ENCODE results near the gene FOXP1. TPM values are rescaled to one million over a fixed set of nuclear protein-coding genes. Genes with fewer than 3 reads are reported as not detected.
A peak's percentile ranks its signal among the peaks of the same experiment; 100 is the strongest.

The FOXP1 gene
- total RNA-seq, 1 donor from 2014 or later: 56.7 TPM

- no peak for DNase-seq (ENCODE audit: low read depth in 2 of 2)
Measured at GRCh38 chr3:71191031-71191482, 392.5 kb downstream of the FOXP1 start.

- no peak for DNase-seq (ENCODE audit: low read depth in 2 of 2)
Measured at GRCh38 chr3:71189480-71189879, 394.0 kb downstream of the FOXP1 start.

DNA sequence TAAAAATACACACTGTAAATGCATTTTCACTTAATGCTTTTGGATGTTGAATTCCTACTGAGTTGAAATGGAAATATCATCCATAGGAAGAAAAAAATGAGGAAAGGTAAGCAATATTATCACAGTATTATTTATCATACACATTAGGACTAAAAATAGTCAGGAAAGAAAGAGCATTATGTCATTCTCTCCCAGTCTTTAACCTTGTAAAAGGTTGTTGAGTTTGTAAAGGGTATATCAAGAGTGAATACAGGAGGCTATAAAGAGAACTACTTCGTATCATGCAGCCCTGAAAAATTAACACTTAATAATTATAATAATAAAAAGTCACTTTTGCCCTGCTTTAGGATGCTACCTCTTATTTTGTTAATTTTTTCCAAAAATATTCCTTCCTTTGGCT, 395.8 kb downstream of the FOXP1 start:
- DNase-seq (ENCODE audit: low read depth in 2 of 2): no peak

DNA sequence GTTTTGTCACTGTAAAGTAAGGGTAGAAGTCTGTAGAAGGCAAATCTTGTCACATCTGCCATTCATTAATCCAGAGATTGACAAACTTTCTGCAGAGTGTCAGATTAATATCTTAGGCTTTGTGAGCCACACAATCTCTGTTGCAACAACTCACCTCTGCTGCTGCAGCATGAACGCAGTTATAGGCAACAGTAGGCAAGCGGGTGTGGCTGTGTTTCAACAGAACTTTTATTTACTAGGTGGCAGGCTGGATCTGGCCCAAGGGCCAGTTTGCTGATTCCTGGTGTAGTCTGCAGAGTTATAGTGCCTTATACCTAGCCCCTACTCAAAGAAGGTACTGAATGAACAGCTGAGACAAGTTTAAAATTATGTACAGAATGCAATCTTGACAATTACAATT, 396.7 kb downstream of the FOXP1 start:
- no peak for DNase-seq (ENCODE audit: low read depth in 2 of 2)

DNA sequence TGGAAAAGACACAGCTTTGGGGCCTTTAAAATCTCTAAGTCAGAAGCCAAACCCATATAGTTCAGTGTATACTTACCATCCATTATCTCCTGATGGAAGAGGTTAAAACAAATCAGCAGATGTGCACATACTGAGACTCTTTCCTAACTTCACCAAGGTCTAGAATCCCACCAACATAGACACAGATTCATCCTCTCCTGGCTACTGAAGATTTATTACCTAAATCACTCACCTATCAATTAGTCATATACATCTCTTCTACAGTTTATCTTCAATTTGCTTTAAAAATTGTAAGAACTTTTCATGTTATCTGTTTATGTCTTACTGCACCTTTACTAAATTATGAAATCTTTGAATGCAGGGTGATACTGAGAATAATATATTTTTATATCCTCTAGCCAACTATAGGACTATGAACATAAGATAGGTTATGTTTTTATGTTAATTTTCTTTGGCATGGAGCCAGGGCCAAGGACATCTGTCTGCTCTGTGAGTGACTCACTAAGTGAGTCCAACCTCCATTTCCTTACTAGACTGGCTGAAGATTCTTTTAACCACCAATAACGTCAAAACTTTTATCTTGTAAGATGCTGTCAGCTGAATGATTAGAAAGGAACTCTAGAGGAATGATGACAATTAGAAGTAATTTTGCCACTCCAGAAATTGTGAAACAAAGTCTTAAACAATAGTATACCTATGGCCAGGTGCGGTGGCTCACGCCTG, 397.6 kb downstream of the FOXP1 start:
- peak in 1 of 2 donors; percentile 83 for DNase-seq (ENCODE audit: low read depth in 2 of 2)

GRCh38 chr3:71184252-71184651, 399.3 kb downstream of the FOXP1 start:
- no peak for DNase-seq (ENCODE audit: low read depth in 2 of 2)

DNA sequence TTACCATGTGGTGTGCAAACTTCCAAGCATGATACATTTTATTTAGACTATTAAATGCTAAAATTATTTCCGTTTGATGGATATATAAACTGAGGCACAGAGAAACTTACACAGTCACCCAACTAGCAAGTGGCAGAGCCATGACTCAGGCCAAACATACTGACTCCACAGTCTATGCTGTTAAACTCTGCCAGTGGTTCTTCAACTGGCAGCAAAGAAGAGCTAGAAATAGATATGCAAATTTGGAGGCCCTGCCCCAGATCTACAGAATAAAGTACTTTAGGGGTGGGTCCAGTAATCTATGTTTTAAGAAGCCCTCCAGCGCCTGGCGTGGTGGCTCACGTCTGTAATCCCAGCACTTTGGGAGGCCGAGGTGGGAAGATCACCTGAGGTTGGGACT, 400.0 kb downstream of the FOXP1 start:
- DNase-seq (ENCODE audit: low read depth in 2 of 2): no peak

DNA sequence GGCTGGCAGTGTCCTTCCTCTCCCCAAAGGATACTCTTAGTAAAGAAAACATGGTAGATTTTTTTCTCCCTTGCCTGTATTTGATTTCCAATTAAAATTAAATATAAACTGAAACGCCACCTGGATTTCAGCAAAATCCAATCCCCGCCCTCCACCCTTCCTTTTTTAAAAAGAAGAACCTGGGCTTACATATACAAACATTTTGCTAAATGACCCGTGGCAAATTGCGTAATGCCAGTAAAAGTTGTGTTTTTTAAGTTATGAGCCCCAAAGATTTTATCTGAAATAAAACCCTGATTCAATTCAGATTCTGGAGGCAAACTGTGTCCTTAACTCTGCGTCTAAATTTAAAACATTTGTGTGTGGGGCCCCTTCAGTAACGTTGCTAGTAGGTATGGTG, 403.0 kb downstream of the FOXP1 start:
- no peak for DNase-seq (ENCODE audit: low read depth in 2 of 2)

DNA sequence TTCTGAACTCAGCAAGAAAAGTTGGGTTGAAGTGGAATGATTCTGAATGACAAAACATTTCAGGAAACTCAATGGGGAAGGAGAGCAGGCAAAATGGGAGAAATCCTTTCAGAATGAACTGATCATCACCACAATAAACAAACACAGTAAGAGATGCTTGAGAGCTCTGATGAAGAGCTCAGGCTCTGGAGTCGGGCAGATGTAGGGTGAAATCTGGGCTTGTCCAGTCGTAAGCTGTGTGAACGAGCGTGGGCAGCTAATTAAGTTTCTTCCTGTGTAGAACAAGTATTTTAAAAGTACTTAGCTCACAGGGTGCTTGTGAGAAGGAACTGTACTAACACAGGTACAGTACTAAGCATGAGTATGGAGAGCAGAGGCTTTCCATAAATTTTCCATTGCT, 406.2 kb downstream of the FOXP1 start:
- no peak for DNase-seq (ENCODE audit: low read depth in 2 of 2)

DNA sequence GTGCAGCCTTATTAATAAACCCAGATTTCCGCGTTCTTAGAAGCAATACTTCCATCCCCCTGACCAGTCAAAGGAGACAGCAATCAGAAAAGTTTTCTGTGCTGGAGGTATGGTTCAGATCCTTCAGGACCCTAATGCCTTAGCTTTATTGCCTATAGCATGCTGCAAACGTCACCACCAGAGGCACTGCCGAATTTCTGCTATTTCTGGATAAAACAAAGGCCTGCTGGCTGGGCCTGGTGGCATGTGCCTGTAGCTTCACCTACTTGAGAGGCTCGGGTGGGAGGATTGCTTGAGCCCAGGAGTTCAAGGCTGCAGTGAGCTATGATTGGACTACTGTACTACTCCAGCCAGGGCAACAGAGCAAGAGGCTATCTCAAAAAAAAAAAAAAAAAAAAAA, 407.2 kb downstream of the FOXP1 start:
- no peak for DNase-seq (ENCODE audit: low read depth in 2 of 2)

GRCh38 chr3:71175691-71176365, 407.7 kb downstream of the FOXP1 start:
- DNase-seq (ENCODE audit: low read depth in 2 of 2): no peak

DNA sequence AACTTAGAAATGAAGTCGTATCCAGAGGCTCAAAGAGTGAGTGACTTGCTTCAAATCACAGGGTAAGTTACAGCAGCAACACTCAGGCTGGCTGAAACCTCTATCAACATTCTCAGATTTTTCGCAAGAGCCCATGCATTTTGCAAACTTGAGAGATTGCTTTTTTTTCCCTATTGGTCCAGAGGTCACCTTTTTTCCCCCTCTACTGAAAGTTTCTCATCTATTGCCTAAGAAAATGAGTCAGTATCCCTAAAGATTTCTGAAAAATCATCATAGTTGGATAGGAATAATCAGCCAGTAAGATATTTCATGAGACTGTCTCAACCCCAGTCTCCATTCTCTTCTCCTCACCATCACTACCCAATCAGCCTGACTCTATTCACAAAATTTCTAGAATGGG, 410.6 kb downstream of the FOXP1 start:
- no peak for DNase-seq (ENCODE audit: low read depth in 2 of 2)

DNA sequence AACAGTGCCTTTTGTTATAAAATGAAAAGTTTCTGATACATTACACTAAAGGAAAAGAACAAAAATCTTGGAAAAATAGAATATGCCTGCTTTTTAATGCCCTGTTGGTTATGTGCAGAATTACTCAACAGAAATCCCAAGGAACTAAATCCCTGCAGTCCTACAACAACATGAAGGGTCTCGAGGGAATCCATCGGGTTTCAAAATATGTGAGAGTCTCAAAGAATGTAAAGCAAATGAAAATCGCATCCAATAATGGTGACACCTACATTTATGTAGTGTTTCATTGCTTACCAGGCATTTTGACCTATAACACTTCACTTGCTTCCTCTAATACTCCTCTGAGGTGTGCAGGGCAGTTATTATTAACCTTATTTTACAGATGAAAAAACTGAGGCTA, 411.3 kb downstream of the FOXP1 start:
- DNase-seq (ENCODE audit: low read depth in 2 of 2): no peak

GRCh38 chr3:71171247-71171646, 412.3 kb downstream of the FOXP1 start:
- DNase-seq (ENCODE audit: low read depth in 2 of 2): no peak

DNA sequence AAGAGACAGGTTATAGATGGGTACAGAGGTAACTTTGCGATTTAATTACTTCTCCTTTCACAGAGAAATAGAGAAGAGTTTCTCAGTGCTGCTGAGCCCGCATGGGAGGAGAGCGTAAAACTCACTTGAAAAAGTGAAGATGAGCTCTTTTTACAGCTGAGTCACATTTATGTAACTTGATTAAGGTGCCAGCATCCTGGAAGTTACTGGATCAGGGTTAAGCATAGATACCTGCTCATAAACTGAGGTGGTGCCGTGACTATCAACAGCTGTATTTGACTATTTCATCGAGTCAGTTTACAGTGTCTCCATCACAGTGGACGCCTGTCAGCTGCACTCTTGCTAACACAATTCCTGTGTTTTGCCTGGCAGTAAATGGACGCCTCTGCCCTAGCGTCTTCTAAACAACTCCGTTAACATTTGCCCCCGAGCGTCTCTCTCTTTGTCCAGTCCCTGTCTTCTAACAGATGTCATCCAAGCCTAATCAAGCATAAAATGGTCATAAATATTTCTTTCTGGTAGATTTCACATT, 414.6 kb downstream of the FOXP1 start:
- DNase-seq (ENCODE audit: low read depth in 2 of 2): peak in 1 of 2 donors; percentile 3

DNA sequence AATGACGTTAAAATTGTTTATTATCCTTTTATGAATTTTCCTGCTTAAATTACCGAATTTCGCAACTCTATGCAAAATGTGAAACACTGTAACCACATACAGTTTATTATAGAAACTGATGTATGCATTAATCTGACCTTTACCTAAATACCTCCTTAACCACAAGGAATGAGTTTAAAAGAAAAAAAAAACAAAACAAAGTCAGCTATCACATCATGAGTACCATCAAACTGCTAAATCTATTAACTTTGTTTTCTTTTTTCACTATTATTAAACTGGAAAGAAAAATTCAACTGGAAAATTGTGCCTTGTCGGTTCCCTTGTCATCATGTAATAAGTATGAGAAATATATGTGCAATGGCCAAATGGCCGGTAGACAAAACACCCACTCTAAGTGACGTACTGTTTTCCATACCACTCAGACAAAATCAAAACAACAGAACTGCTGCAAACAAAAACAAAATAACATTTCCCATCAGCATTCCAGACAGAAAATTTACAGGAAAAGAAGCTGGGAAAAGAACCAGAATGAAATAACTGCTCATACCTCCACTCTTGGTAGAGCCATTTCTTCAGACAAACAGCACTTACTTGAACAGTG, 415.3 kb downstream of the FOXP1 start:
- DNase-seq (ENCODE audit: low read depth in 2 of 2): peak; percentile 74 to 85

- DNase-seq (ENCODE audit: low read depth in 2 of 2): no peak
Measured at GRCh38 chr3:71166339-71167240, 416.9 kb downstream of the FOXP1 start.

GRCh38 chr3:71164881-71165280, 418.6 kb downstream of the FOXP1 start:
- DNase-seq (ENCODE audit: low read depth in 2 of 2): no peak

GRCh38 chr3:71163198-71163918, 420.2 kb downstream of the FOXP1 start:
- DNase-seq (ENCODE audit: low read depth in 2 of 2): peak; percentile 51 to 79

DNA sequence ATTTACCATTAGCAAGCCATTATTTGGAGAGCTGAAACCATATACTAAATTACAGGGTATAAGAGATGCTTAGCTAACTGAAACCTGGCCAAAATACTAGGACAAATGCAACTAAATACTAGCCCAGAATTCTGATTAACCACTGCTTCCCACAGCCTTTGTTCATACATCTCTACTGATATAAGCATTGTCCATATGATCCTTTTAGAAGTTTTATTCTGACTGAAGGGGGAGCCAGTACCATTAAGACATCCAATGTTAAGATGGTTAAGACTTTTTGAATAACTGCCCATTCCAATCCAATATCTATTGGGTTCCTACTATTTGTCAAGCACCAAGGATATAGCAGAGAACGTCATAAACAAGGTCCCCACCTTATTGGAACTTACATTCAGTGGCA, 421.3 kb downstream of the FOXP1 start:
- DNase-seq (ENCODE audit: low read depth in 2 of 2): no peak
